ENCODE data around the gene CBARP.
"Not testable (repeated sequence)": the region's sequence is repeated elsewhere in the genome, so short reads cannot be mapped to it uniquely, and the experiment has no call there.

Gene CBARP

DNA sequence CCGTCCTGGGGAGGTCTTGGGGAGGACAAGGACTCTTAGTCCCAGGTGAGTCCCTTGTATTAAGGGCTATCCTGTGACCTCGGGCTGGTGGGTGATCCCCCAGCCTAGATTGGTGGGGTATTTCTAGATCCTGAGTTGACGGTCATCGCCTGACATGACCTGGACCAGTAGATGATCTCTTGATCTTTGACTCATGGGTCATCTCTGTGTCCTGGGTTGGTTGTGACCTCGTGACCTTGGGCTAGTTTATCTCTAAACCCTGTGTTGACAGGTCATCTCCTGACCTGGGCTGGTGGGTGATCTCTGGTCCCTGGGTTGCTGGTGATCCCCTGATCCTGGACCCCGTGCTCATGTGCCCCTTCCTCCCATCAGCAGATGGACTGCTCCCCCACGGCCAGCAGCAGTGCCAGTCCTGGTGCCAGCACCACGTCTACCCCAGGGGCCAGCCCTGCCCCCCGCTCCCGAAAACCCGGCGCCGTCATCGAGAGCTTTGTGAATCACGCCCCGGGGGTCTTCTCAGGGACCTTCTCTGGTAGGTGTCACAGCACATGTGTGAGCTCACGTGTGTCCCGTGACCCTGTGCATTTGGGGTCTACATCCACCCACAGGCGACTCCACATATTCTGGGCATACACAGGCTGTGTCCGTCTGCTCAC is 16.9 kb upstream of the CBARP start:
- in situ Hi-C loops (cut with MboI; ENCODE audit: low sequenced_read_pairs), result no loop called here

DNA sequence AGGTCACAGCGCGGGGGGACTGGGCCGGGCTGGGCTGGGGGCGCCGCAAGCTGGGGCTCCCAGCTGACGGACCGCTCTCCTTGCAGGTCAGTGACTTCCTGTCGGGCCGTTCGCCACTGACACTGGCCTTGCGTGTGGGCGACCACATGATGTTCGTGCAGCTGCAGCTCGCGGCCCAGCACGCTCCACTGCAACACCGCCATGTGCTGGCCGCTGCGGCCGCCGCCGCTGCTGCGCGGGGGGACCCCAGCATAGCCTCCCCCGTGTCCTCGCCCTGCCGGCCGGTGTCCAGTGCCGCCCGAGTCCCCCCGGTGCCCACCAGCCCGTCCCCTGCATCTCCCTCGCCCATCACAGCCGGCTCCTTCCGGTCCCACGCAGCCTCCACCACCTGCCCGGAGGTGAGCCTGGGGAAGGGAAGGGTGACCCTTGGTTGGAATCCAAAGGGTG is 16.3 kb upstream of the CBARP start:
- in situ Hi-C loops (cut with MboI; ENCODE audit: low sequenced_read_pairs), result no loop called here

DNA sequence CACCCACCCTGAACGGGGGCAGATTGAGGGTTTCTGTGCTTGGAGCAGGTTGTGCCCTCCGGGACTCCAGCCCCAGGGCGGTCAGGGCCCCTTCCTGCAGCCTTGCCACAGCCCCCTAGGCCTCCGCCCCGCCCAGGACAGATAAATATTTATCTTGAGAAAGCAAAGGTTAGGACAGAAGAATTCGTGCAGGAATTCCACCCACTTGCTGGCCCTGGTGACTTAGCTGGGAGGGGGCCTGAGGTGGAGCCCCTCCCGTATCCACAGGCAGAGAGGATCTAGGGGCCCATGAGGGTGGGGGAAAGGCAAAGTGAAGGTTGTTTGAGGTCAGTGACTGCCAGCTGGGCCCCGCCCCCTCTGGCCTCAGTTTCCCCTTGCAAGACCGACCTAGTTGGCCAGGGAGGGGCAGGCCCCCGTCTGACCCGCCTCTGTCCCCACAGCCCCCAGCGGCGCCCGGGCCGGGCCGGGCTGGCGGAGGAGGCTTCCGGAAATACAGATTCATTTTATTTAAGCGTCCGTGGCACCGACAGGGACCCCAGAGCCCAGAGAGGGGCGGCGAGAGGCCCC is 15.8 kb upstream of the CBARP start:
- in situ Hi-C loops (cut with MboI; ENCODE audit: low sequenced_read_pairs), result no loop called here

DNA sequence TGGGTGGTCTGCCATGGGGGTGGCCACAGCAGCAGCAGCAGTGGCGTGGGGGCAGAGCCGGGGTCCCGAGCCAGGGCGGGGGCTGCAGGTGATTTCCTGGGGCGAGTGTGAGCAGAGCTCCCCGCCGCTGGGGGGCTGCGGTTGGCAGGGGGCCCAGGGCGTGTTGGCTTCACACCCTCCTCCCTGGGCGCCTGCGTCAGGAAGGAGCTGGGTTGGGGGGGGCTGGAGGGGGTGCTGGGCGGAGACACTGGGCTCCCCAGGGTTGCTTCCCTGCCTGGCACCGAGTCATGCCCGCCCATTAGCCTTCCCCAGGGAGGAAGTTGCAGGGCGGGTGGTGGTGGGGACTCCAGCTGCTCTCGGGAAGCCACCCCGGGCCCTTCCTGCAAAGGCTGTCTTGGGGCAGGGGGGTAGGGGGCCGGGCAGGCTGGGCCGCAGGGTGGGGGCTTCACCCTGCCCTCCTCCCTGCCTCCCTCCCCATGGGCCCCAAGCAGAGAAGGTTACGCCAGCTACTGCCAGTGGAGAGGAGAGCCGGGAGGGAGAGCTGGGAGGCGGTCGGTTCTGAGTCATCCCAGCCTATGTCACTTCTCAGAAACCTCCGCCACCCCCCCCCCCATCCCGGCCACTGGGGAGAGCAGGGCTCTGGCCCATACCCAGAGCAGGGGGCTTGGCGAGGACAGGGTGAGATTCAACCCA is 15.2 kb upstream of the CBARP start:
- in situ Hi-C loops (cut with MboI; ENCODE audit: low sequenced_read_pairs), result no loop called here

DNA sequence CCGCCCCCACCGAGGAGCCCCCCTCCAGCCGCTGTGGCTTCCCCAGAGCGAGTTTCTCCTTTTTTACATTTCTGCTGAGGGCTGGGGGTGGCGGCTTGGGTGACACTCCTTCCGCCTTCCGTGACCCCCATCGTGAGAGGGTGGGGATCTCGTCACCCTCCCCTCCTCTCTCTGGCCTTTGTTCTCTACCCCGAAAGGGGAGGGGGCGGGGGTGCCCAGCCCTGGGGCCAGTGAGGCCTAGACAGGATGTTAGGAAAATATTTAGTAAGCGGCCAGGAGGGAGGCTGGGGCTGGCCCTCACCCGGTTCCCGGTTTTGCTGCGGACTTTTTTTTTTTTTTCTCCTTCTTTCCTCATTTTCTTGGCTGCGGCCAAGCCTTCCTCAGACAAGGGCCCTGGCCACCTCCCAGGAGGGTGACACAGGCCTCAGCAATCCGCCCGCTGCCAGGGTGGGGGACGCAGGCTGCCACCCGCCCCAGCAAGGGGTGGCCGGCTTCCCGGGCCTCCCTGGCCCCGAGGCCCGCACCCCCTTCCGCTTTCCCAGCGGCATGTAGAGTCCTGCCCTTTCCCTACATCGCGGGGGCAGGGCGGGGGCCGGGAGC is 14.5 kb upstream of the CBARP start:
- in situ Hi-C loops (cut with MboI; ENCODE audit: low sequenced_read_pairs), result no loop called here

DNA sequence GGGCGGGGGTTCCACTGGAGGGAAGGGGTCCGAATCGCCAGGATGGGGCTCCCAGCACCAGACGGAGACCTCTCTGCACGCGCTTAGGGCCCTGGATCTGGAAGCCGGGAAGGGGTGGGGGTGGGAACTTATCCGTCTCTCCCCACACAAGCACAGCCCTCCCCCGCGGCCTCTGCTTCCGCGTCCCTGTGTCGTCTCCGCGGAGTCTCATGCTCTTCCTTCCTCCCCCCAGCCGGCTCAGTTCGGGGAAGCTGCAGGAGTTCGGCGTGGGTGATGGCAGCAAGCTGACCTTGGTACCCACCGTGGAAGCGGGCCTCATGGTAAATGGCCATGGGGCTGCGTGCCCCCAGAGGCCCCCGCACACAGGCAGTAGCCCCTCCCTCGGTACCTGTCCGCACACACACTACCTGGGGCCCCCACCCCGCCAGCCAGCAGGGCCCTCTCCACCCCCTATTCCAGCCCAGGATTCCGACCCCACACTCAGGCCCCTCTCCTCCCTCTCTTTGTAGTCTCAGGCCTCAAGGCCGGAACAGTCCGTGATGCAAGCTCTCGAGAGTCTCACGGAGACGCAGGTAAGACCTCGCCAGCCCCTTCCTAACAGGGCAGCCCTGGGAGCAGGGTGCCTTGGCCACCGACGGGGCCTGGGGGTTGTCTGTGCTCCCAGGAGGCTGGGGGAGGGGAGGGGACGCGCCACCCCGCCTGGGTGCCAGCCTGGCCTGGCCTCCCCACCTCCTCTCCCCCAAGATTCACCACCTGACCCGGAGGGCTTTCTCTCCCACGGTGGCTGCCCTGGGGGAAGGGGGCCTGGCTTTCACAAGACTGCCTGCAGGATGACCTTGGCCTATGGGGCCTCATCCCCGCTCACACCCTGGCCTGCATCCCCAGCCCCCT is 13.8 kb upstream of the CBARP start:
- in situ Hi-C loops (cut with MboI; ENCODE audit: low sequenced_read_pairs), result no loop called here

DNA sequence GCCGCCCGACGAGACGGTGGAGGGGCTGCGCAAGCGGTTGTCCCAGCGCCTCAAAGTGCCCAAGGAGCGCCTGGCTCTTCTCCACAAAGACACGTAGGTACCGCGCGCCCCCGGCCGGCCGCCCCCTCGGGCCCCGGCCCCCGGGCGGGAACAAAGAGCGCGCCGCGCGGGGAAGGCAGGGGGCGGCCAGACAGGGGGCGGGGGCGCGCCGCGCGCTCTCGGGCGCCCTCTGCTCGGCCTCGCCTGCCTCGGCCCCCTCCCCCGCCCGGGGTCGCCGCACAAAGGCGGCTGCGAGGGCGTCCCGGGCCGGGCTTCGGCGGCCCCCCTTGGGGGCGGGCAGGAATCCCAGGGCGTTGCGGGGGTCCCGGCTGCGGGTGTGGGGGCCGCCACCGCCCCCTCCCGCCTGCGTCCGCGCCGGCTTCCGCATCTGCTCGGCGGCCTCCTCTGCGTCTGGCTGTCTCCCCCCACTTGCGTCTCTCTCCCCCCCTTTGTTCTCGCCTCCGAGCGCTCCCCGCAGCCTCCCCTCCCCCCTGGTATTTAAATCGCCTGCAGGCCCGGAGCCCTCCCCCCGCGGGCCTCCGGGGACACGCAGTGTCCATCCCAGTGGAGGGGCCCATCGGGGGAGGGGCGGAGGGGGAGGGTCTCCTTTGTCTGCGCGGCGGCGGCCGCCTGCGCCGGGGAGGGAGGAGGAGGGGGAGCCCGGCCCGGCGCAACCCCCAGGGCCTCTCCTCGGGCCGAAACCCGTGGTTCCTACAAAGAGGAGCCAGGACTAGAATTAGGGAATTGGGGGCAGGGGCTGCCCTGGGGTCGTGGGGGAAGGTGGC is 12.8 kb upstream of the CBARP start:
- in situ Hi-C loops (cut with MboI; ENCODE audit: low sequenced_read_pairs), result no loop called here

DNA sequence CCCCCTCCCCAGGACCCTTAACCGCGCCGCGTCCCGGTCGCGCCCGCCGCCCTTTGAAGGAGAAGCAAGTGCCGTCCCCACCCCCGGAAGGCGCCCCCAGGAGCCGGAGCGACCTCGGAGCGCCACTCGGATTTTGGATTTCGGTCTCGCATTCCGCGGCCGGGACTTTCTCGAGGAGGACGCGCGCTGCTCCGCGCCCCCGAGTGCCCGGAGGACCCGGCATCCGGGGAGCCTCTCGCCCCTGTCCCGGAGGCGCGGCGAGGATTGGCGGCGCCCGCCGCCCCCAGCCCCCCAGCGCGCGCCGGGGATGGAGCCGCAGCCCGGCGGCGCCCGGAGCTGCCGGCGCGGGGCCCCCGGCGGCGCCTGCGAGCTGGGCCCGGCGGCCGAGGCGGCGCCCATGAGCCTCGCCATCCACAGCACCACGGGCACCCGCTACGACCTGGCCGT is 12.2 kb upstream of the CBARP start:
- in situ Hi-C loops (cut with MboI; ENCODE audit: low sequenced_read_pairs), result no loop called here

DNA sequence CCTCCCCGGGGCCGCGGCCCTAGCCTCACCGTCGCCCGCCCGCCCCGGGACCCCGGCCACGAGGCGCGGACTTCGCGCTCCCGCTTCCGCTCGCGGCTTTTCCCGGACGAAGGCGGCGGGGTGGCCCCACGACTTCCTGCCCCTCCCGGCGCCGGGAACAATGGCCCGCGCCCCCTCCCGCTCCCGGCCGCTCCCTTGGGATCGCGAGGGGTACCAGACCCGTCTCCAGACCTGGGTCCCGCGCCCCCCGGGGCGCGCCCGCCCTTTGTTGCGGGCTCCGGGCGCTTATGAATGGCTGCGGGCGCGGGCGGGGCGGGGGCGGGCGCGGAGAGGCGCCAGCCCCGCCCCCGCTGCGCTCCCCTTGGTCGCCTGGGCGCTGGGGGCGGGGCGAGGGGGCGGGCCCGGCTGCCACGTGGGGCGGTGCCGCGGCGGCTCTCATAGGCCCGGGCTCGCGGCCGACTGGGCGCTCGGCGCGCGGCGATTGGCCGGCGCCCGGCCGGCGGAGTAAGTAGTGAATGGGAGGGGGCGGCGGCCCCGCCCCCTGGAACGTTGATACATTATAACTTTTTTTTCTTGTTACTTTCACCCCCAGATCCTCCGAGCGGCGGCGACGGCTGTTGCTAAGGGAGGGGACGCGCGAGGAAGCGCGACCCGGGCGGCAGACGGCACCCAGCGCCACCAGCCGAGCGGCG is 11.6 kb upstream of the CBARP start:
- in situ Hi-C loops (cut with MboI; ENCODE audit: low sequenced_read_pairs), result no loop called here

DNA sequence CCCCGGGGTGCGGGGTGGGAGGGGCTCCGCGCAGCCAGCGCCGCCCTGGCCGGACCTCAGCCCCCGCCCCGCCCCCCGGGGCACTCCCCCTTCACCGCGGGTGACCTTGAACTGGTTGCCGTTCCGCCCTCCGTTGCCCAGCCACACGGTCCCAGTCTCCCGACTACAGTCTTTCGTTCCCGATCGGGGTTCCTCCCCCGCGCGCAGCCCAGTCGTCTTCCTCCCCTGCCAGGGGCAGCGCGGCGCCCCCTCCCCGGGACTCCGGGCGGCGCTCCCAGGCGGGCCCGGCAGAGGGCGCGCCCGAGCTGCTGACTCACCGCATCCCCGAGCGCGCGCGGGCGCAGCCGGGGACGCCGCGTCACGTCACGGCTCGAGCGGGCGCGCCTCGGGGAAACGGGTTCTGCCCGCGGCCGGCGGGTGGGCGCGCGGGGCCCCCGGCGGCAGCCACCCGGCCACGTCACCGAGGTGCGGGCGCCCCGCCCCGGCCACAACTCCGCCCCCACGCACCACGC is 11.0 kb upstream of the CBARP start:
- in situ Hi-C loops (cut with MboI; ENCODE audit: low sequenced_read_pairs), result no loop called here

DNA sequence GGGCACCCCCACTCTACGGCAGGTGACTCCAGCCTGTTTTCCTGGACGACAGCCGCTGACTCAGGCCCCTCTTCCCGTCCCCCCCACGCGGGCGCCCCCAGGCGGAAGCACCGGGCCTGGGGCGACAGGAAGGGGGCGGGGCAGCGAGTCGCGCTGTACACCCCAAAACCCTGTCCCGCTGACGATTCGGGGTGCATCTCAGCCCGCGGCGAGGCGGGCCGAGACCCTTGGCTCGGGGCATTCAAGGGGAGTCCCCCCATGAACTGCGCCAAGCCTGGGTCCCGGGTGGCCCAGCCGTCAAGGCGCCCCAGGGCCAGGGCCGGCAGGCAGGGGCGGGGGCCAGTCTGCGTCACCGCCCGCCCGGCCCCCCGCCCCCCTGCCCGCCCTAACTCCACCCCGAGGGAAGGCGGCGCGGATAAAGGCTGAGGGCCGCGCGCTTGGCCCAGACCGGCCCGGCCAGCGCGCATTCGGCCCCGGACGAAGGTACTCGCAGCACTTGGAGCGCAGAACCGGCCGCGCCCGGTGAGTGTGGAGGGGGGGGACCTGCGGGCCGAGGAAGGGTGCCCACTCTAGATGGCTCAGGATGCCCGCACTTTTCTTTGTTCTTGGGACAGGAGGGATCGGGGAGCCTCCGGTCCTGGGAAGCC is 10.5 kb upstream of the CBARP start, which contains the start of gene MIDN:
TSS of gene MIDN (plus strand) at position 445 of the 647 bp plus-strand sequence. CDS start 1,714 bp downstream, outside the sequence.
- in situ Hi-C loops (cut with MboI; ENCODE audit: low sequenced_read_pairs), result no loop called here

DNA sequence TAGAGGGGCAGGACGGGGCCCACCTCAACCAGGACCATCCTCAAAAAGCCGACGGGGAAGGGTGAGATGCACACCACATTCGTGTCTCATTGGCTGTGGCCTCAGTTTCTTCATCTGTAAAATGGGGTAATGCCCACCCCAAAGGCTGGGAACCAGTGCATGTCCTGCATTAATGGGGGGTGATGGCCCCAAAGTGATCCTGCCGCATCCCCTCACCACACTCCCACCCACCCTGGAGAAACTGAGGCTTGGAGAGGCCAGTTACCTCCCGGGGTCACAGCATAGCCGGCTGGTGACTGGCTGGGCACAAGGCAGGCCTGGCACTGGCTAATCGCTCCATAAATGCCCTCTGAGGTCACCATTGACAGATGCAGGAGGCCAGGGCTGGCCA is 9.9 kb upstream of the CBARP start:
- in situ Hi-C loops (cut with MboI; ENCODE audit: low sequenced_read_pairs), result no loop called here

DNA sequence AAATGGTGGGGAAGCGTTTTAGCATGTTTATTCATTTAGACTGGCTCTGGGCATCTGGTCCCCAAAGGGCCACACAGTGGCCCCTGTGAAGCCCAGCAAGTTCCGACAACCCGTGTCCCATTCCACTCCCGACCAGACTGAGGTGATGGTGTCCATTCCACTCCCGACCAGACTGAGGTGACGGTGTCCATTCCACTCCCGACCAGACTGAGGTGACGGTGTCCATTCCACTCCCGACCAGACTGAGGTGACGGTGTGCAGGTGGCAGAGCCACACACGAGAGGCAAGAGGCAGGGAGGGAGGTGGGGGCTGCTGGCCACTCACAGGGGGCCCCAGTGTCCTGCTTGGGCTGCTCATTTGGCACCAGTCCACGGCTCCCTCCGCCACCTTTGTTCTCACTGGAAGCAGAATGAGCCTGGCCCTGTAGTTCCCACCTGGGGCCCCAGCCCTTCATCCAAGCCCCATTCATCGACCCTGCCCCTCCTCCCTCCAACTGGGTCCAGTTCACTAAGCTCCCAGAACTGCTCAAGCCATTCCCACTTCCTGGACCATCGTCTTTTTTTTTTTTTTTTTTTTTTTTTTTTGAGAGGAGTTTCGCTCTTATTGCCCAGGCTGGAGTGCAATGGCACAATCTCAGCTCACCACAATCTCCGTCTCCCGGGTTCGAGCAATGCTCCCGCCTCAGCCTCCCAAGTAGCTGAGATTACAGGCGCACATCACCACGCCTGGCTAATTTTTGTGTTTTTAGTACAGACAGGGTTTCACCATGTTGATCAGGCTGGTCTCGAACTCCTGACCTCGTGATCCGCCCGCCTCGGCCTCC is 8.7 kb upstream of the CBARP start:
- in situ Hi-C loops (cut with MboI; ENCODE audit: low sequenced_read_pairs), result not testable (repeated sequence)

DNA sequence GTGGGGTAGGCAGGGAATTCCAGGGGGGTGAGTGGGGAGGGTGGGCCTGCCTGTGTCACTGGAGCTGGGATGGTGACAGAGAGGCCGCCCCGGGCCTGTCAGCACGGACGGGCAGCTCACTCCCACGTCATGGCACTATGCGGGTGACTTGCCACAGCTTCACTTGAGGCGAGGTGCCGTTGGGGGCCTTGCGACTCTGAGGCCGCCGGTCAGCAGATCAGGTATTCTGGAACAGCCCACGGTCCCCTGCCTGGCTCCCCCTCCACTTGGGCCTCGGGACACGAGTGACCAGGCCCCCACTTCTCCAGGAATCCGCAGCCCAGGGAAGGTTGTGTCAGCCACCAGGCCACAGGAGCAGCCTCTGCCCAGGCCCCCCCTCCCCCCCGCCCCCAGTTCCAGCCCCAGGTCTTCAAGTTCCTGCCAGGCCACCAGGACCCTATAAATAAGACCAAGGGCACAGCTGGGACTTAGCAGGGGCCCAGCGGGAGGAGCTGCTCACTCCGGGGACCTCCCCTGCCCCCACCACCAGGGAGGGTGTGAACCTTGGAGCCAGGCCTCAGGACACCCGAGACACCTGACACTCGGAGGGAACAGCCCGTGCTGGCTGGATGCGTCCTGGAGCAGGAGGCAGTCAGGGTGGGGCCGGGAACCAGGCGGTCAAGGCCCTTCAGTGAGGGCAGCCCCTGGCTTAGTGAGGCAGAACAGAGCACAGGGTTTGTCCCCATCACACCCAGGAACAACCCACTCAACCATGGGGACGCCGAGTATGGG is 7.9 kb upstream of the CBARP start:
- in situ Hi-C loops (cut with MboI; ENCODE audit: low sequenced_read_pairs), result no loop called here

DNA sequence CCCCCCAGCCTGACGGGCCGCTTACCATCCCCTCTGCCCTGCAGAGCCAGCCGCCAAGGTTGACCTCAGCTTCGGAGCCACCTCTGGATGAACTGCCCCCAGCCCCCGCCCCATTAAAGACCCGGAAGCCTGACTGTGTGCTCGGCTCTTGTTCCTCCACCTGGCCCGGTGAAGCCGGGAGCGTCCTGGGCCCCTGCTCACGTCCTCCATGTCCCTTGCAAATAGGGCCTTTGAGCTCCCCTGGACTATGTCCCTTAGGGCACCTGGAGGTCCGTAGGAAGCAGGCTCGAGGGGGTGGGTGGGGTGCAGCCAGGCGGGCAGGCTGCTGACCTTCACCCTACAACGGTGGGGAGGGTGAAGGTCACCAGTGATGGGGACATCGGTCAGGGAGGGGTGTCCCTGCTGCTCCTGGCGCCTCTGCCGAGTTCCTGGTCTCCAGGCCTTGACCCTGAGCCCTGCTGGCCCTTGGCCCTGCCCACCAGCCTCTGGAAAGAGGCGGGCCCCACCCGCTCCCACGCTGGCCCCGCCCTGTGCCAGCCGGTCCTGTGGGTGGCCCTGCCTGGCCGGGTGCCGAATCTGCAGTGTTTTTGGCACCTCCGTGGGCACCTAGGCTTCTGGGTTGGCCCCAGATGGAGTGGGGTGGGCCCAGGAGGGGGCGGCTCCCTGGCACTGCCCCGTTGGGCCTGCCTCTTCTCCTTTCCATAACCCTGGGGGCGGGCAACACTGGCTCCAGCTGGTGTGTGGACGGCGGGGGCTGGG is 7.1 kb upstream of the CBARP start:
- in situ Hi-C loops (cut with MboI; ENCODE audit: low sequenced_read_pairs), result no loop called here
